Measurements from ENCODE around the gene SAFB2. TPM values are rescaled to one million over a fixed set of nuclear protein-coding genes. Genes with fewer than 3 reads are reported as not detected.

SAFB2 gene
- polyA plus RNA-seq, 1 of the 3 experiments (the other 2 are of a cell fraction) = 37.7 TPM

DNA sequence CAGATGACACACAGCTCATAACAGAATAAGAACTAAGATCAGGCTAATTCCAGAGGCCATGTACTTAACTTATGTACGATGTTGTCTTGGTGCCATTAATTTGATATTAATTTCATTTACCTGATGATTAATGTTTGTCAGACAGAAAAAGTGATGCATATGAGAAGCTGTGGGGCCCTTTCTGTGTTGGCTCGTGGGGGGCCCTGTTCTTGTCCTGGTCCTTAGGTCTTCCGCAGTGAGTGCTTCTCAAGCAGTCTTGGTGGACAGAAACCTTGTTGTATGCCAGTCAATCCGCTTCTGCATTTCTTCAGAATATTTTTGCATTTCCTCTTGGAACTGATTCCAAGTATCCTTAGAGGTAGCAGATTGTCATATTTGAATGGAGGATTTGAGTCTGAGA, 20.5 kb upstream of the SAFB2 start:
- Histone ChIP-seq H4K20me1 (ENCODE audit: insufficient read depth) (peaks cover 91% of the 10 kb centered on the region), H3K27ac (ENCODE audit: low read depth in 2 of 2, low read length in 1 of 2) (no peak overlapping the region), H3K27me3 (ENCODE audit: insufficient read depth) (no peaks in the 10 kb centered on the region), H3F3A (replicated peaks; ENCODE audit: insufficient read depth) (peaks cover 13% of the 10 kb centered on the region), H3K9me3 (no peaks in the 10 kb centered on the region), H3K4me2 (no peak overlapping the region), H3K9ac (no peak overlapping the region), H2AFZ (ENCODE audit: low read depth) (no peak overlapping the region), H3K4me3 (ENCODE audit: low read depth in 2 of 2, low read length in 1 of 2) (no peak overlapping the region), H3K9me2 (no peaks in the 10 kb centered on the region), H3K36me3 (replicated peaks in 1 of 2; ENCODE audit: control insufficient read depth in 1 of 2, insufficient read depth in 2 of 2, low read length in 1 of 2) (peaks cover 52 to 58% of the 10 kb centered on the region in 2 experiments), H3K4me1 (ENCODE audit: control insufficient read depth in 1 of 2, insufficient read depth in 2 of 2, low read depth in 1 of 2, low read length in 1 of 2) (no peaks in the 10 kb centered on the region), H3K79me2 (ENCODE audit: insufficient read depth) (peaks cover 92% of the 10 kb centered on the region)
- ChIA-PET CTCF (no interaction called here), POLR2A (no interaction called here)
- no peak for DNase-seq
- 96% methylated on average over 4 of the region's 4 CpGs for WGBS (ENCODE audit: low lambda C conversion rate)
- TF ChIP-seq EZH2phosphoT487 (IDR thresholded peaks at IDR 0.05; ENCODE audit: borderline replicate concordance, low read depth) = no peak
- TF ChIP-seq POLR2AphosphoS5 (IDR thresholded peaks at IDR 0.05; ENCODE audit: low read depth, low read length) = no peak
- no peak for TF ChIP-seq FOXM1 (IDR thresholded peaks at IDR 0.05; ENCODE audit: low read depth)
- no peak for TF ChIP-seq FOXJ3 (CRISPR knock-in tag; IDR thresholded peaks at IDR 0.05)
- TF ChIP-seq RAD21 (IDR thresholded peaks at IDR 0.05; ENCODE audit: low read length) = no peak
- TF ChIP-seq, protein P1, sequence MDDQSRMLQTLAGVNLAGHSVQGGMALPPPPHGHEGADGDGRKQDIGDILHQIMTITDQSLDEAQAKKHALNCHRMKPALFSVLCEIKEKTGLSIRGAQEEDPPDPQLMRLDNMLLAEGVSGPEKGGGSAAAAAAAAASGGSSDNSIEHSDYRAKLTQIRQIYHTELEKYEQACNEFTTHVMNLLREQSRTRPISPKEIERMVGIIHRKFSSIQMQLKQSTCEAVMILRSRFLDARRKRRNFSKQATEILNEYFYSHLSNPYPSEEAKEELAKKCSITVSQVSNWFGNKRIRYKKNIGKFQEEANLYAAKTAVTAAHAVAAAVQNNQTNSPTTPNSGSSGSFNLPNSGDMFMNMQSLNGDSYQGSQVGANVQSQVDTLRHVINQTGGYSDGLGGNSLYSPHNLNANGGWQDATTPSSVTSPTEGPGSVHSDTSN (IDR thresholded peaks at IDR 0.05) = no peak
- no peak for TF ChIP-seq CHD2 (IDR thresholded peaks at IDR 0.05; ENCODE audit: low read length, partially characterized antibody)
- TF ChIP-seq YY1 (IDR thresholded peaks at IDR 0.05; ENCODE audit: low read depth) = no peak
- TF ChIP-seq SMC3 (IDR thresholded peaks at IDR 0.05; ENCODE audit: low read depth, low read length) = no peak
- TF ChIP-seq TAF1 (IDR thresholded peaks at IDR 0.05; ENCODE audit: borderline replicate concordance, low read depth, low read length) = no peak
- TF ChIP-seq, protein P2, sequence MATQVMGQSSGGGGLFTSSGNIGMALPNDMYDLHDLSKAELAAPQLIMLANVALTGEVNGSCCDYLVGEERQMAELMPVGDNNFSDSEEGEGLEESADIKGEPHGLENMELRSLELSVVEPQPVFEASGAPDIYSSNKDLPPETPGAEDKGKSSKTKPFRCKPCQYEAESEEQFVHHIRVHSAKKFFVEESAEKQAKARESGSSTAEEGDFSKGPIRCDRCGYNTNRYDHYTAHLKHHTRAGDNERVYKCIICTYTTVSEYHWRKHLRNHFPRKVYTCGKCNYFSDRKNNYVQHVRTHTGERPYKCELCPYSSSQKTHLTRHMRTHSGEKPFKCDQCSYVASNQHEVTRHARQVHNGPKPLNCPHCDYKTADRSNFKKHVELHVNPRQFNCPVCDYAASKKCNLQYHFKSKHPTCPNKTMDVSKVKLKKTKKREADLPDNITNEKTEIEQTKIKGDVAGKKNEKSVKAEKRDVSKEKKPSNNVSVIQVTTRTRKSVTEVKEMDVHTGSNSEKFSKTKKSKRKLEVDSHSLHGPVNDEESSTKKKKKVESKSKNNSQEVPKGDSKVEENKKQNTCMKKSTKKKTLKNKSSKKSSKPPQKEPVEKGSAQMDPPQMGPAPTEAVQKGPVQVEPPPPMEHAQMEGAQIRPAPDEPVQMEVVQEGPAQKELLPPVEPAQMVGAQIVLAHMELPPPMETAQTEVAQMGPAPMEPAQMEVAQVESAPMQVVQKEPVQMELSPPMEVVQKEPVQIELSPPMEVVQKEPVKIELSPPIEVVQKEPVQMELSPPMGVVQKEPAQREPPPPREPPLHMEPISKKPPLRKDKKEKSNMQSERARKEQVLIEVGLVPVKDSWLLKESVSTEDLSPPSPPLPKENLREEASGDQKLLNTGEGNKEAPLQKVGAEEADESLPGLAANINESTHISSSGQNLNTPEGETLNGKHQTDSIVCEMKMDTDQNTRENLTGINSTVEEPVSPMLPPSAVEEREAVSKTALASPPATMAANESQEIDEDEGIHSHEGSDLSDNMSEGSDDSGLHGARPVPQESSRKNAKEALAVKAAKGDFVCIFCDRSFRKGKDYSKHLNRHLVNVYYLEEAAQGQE (IDR thresholded peaks at IDR 0.05; ENCODE audit: low read depth, low read length) = no peak
- no peak for TF ChIP-seq RFX5 (IDR thresholded peaks at IDR 0.05; ENCODE audit: low read length)
- no peak for TF ChIP-seq GABPA (IDR thresholded peaks at IDR 0.05; ENCODE audit: low read depth)
- no peak for TF ChIP-seq MEF2A (IDR thresholded peaks at IDR 0.05; ENCODE audit: borderline replicate concordance, low read depth)
- no peak for TF ChIP-seq JUND (IDR thresholded peaks at IDR 0.05)
- no peak for TF ChIP-seq RXRA (IDR thresholded peaks at IDR 0.05; ENCODE audit: borderline replicate concordance, low read depth)
- TF ChIP-seq, protein P3, sequence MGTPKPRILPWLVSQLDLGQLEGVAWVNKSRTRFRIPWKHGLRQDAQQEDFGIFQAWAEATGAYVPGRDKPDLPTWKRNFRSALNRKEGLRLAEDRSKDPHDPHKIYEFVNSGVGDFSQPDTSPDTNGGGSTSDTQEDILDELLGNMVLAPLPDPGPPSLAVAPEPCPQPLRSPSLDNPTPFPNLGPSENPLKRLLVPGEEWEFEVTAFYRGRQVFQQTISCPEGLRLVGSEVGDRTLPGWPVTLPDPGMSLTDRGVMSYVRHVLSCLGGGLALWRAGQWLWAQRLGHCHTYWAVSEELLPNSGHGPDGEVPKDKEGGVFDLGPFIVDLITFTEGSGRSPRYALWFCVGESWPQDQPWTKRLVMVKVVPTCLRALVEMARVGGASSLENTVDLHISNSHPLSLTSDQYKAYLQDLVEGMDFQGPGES (IDR thresholded peaks at IDR 0.05; ENCODE audit: low read depth, low read length) = no peak
